ENCODE data around the gene E2F2. TPM values are rescaled to one million over a fixed set of nuclear protein-coding genes. Genes with fewer than 3 reads are reported as not detected.

E2F2 gene
- total RNA-seq, 5 donors from 2014 or later (not counting 1 experiment from before 2014, with no cell fraction given) = 1.7 to 3.1 (median 2.5) TPM

DNA sequence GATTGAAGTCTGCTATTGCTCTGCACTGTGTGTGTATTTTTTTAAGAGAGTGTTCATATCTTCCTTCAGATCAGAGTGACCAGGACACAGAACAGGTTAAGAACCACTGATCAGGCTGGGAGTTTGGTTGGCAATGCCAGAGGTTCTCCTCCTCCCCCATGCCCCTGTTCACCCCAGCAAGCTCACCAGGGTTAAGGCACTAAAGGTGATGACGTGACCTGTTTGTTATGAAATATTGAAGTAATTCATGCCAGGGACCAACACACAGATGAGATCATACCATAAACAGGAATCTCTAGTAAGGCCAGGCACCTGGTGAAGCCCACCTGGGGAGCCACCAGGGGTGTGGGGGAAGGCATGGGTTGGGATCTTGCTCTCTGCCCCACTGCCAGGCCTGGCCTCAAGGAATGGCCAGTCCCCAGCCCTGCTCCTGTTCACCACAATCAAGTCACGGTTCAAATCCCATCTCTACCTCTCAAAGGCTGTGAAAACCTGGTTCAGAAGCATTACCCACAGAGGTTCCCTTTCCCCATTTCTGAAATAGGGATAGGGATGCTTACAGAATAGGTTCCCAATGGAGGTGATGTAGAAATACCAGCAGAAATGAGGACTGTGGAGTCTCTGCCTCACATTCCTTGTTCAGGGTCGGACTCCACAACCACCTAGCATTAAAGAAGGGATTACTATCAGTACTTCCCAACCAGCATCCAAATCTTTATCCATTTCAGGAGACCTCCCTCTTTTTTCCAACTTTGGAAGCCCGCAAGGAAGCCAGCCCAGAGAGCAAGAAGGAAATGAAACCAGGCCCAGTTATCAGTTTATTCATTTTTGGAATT is 25.8 kb upstream of the E2F2 start:
- WGBS (ENCODE audit: insufficient coverage) = no CpG with 5 or more reads among the region's 4 CpGs
- H3K9me3 Mint-ChIP-seq = no peaks in the 10 kb centered on the region
- ChIA-PET CTCF (interaction anchor here (0.6 to 3.5 kb wide), 3 partner anchors 11 to 80 kb away, joined by 3 to 31 read pairs (median 7); no protein-coding TSS in a partner anchor), POLR2A (interaction anchor here in 1 of 2 donors (0.6 to 1.6 kb wide), 2 partner anchors 8 to 64 kb away, joined by 3 read pairs; no protein-coding TSS in a partner anchor)
- H3K4me3 Mint-ChIP-seq = peak overlapping the region; percentile 85 to 96 (median 95)
- H3K27me3 Mint-ChIP-seq = no peaks in the 10 kb centered on the region
- peaks cover 65 to 70% (median 67%) of the 10 kb centered on the region in 3 donors for H3K4me1 Mint-ChIP-seq
- H3K36me3 Mint-ChIP-seq = peaks cover 8% of the 10 kb centered on the region
- Histone ChIP-seq H3K4me3 (ENCODE audit: control insufficient read depth in 1 of 2, extremely low read depth in 1 of 2, low read length in 1 of 2) (peak overlapping the region; percentile 79 to 100), H3K4me1 (ENCODE audit: control insufficient read depth in 1 of 2, extremely low read depth in 1 of 2, insufficient read depth in 2 of 2, low read length in 2 of 2) (peaks cover 43 to 68% of the 10 kb centered on the region in 2 experiments), H3K36me3 (ENCODE audit: control insufficient read depth in 2 of 2, extremely low read depth in 1 of 2, insufficient read depth in 1 of 2, low read length in 1 of 2) (no peaks in the 10 kb centered on the region), H3K27ac (ENCODE audit: low read length) (peak overlapping the region; percentile 64), H3K27me3 (replicated peaks in 1 of 2; ENCODE audit: control insufficient read depth in 2 of 2, extremely low read depth in 1 of 2, insufficient read depth in 2 of 2, low read length in 1 of 2) (peaks cover 0 to 8% of the 10 kb centered on the region in 2 experiments), H3K9me3 (no peaks in the 10 kb centered on the region)
- peak in 7 of 35 experiments; percentile 17 to 44 (median 30) for DNase-seq
- no peak for ATAC-seq (replicated peaks in 1 of 4)
- H3K27ac Mint-ChIP-seq = peak overlapping the region; percentile 87 to 89

DNA sequence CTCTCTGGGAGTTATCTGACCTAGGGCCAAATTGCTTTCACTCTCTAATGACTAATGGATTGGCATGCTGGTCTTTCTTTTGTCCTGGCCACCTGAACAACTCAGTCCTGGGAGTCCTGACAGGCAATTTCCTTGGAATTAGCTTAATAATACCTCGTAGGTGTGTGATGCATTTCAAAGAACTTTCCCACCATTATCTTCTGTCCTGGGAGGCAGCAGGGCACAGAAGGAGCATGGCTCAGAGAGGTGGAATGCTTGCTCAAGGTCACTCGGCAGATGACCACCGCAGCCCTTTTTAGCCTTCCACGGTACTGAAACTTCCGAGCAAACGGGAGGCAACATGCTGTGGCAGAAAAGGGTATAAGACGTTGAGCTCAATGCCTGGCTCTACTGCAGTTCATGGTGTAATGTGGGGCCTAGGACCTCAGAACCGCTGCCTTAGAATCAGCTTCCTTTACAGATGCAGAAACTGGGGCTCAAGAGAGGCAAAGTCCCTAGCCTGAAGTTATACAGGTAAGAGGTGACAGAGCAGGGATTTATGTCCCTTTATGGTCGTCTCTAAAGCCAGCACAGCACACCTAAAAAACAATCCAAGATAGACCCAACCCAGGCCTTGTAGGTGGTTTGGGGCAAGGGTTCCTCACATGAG is 25.1 kb upstream of the E2F2 start:
- Histone ChIP-seq H3K27me3 (replicated peaks in 1 of 2; ENCODE audit: control insufficient read depth in 2 of 2, extremely low read depth in 1 of 2, insufficient read depth in 2 of 2, low read length in 1 of 2) (peaks cover 0 to 8% of the 10 kb centered on the region in 2 experiments), H3K4me1 (ENCODE audit: control insufficient read depth in 1 of 2, extremely low read depth in 1 of 2, insufficient read depth in 2 of 2, low read length in 2 of 2) (peaks cover 45 to 68% of the 10 kb centered on the region in 2 experiments), H3K27ac (ENCODE audit: low read length) (peak overlapping the region; percentile 46), H3K9me3 (no peaks in the 10 kb centered on the region), H3K36me3 (ENCODE audit: control insufficient read depth in 2 of 2, extremely low read depth in 1 of 2, insufficient read depth in 1 of 2, low read length in 1 of 2) (no peaks in the 10 kb centered on the region), H3K4me3 (ENCODE audit: control insufficient read depth in 1 of 2, extremely low read depth in 1 of 2, low read length in 1 of 2) (peak overlapping the region; percentile 47 to 49)
- peaks cover 8% of the 10 kb centered on the region for H3K36me3 Mint-ChIP-seq
- CTCF ChIA-PET = interaction anchor here (0.6 to 3.5 kb wide), 8 partner anchors 11 to 81 kb away, joined by 3 to 31 read pairs (median 7); partner anchors contain the start of gene ASAP3 (in 1 of the 2)
- peak overlapping the region; percentile 85 to 96 (median 95) for H3K4me3 Mint-ChIP-seq
- POLR2A ChIA-PET = interaction anchor here in 1 of 2 donors (0.6 to 1.6 kb wide), 4 partner anchors 8 to 65 kb away, joined by 3 to 6 read pairs (median 3); no protein-coding TSS in a partner anchor
- H3K27me3 Mint-ChIP-seq = no peaks in the 10 kb centered on the region
- 75% methylated on average over 7 of the region's 9 CpGs for WGBS (ENCODE audit: insufficient coverage)
- H3K4me1 Mint-ChIP-seq = peaks cover 60 to 65% (median 63%) of the 10 kb centered on the region in 3 donors
- H3K9me3 Mint-ChIP-seq = no peaks in the 10 kb centered on the region
- ATAC-seq (replicated peaks in 1 of 4) = no peak
- peak in 4 of 35 experiments; percentile 7 to 41 (median 25) for DNase-seq
- H3K27ac Mint-ChIP-seq = peak overlapping the region; percentile 87 to 89

DNA sequence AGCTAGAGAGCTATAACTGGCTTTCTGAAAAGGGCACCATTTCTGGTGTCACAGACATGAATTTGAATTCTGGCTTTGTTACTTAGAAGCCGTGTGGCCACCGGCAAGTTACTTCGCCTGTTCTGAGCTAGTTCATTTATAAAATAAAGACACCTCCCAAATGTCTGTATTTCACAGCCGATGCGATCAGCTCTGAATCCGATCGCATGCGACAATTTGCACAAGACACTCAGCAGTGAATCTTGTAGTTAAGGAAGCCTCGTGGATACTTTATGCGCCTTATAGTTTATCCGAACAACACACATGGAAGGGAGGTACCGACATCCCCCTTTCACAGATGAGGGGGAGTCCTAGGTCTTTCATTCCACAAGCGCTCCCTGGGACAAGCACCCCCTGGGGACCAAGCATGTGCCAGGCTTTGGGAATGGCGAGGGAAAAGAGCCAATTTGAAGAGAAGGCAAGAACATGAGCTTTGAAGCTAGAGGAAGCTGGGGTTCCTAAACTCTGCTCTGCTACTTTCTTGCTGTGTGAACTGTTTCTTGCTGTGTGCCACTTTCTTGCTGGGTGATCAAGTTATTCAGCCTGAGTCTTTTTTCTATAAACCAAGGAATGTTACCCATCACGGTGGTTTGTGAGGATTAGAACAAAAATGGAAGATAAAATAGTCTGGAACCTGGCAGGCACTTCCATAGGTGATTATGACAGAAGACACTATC is 24.4 kb upstream of the E2F2 start:
- no peak for DNase-seq
- peak overlapping the region; percentile 47 to 77 for H3K4me3 ChIP-seq (ENCODE audit: control insufficient read depth in 1 of 2, extremely low read depth in 1 of 2, low read length in 1 of 2)
- peaks cover 56 to 63% (median 62%) of the 10 kb centered on the region in 3 donors for H3K4me1 Mint-ChIP-seq
- peaks cover 49 to 67% of the 10 kb centered on the region in 2 experiments for H3K4me1 ChIP-seq (ENCODE audit: control insufficient read depth in 1 of 2, extremely low read depth in 1 of 2, insufficient read depth in 2 of 2, low read length in 2 of 2)
- ATAC-seq (replicated peaks in 1 of 4) = peak in 2 of 4 experiments; percentile 4
- H3K9me3 ChIP-seq = no peaks in the 10 kb centered on the region
- peaks cover 0 to 8% of the 10 kb centered on the region in 2 experiments for H3K27me3 ChIP-seq (replicated peaks in 1 of 2; ENCODE audit: control insufficient read depth in 2 of 2, extremely low read depth in 1 of 2, insufficient read depth in 2 of 2, low read length in 1 of 2)
- H3K9me3 Mint-ChIP-seq = no peaks in the 10 kb centered on the region
- ChIA-PET POLR2A (interaction anchor here in 1 of 2 donors (0.6 to 1.6 kb wide), 3 partner anchors 9 to 46 kb away, joined by 3 to 6 read pairs (median 3); no protein-coding TSS in a partner anchor), CTCF (interaction anchor here (0.6 to 3.5 kb wide), 17 partner anchors 9 to 437 kb away, joined by 3 to 31 read pairs (median 6); partner anchors contain the start of genes ASAP3 (in 1 of the 2) and E2F2 (in 1 of the 2))
- H3K36me3 Mint-ChIP-seq = peaks cover 8% of the 10 kb centered on the region
- H3K27ac ChIP-seq (ENCODE audit: low read length) = peak overlapping the region; percentile 59
- H3K36me3 ChIP-seq (ENCODE audit: control insufficient read depth in 2 of 2, extremely low read depth in 1 of 2, insufficient read depth in 1 of 2, low read length in 1 of 2) = no peaks in the 10 kb centered on the region
- peak overlapping the region; percentile 85 to 96 (median 95) for H3K4me3 Mint-ChIP-seq
- 44% methylated on average over 2 of the region's 15 CpGs for WGBS (ENCODE audit: insufficient coverage)
- peak overlapping the region; percentile 87 to 89 for H3K27ac Mint-ChIP-seq
- no peaks in the 10 kb centered on the region for H3K27me3 Mint-ChIP-seq

DNA sequence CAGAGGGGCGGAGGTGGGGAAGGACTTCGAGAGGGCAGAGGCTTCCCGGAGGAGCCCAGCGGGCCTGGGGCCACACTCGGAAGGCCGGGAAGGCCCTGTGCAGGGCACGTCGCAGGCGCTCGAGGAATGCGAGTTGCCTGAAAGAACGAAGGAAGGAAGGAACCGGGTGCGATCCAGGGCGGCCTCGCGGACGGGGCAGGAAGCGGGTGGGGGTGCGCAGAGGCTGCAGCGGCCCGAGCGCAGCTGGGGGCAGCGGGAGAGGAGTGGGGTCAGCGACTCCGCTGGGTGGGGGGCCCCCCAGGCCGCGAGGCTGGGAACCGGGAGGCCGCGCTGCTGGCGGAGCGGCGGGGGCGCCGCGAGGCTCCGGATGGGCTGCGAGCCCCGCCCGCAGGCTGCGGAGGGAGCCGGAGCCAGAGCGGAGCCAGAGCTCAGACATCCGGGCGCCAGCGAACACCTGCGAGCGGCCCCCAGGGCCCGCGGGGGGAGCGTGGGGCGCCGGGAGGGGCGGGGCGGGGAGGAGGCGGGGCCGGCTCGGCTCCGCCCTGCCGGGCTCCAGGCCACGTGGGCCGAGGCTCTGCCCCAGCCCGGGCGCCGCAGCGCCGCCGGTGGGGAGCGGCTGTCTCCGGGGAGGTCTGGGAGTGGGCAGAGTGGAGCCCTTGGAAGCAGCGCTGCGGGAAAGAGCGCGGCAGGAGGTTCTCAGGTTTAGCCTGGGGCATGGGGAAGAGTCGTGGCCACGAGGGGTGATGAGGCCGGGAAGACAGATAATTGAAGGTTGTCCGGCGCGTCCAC is 23.6 kb upstream of the E2F2 start:
- H3K27ac ChIP-seq (ENCODE audit: low read length) = peak overlapping the region; percentile 82
- Mint-ChIP-seq H3K4me1 (peaks cover 49 to 57% (median 54%) of the 10 kb centered on the region in 3 donors), H3K9me3 (no peaks in the 10 kb centered on the region), H3K4me3 (peak overlapping the region; percentile 85 to 96 (median 95)), H3K36me3 (peaks cover 8% of the 10 kb centered on the region), H3K27ac (peak overlapping the region; percentile 94 to 96), H3K27me3 (no peaks in the 10 kb centered on the region)
- H3K4me1 ChIP-seq (ENCODE audit: control insufficient read depth in 1 of 2, extremely low read depth in 1 of 2, insufficient read depth in 2 of 2, low read length in 2 of 2) = peaks cover 47 to 60% of the 10 kb centered on the region in 2 experiments
- ATAC-seq (replicated peaks in 1 of 4) (peak; percentile 74 to 83 (median 76)), DNase-seq (peak; percentile 71 to 93 (median 83))
- H3K4me3 ChIP-seq (ENCODE audit: control insufficient read depth in 1 of 2, extremely low read depth in 1 of 2, low read length in 1 of 2) = peak overlapping the region; percentile 58 to 77
- ChIA-PET POLR2A (interaction anchor here (0.6 to 0.7 kb wide), 5 partner anchors 22 to 137 kb away, joined by 4 to 9 read pairs (median 5); no protein-coding TSS in a partner anchor), CTCF (interaction anchor here (0.5 to 3.5 kb wide), 25 partner anchors 8 to 981 kb away, joined by 3 to 31 read pairs (median 4); partner anchors contain the start of genes ASAP3 (in 1 of the 2) and E2F2 (in 1 of the 2))
- H3K36me3 ChIP-seq (ENCODE audit: control insufficient read depth in 2 of 2, extremely low read depth in 1 of 2, insufficient read depth in 1 of 2, low read length in 1 of 2) = no peaks in the 10 kb centered on the region
- under 1% methylated on average over 67 of the region's 81 CpGs for WGBS (ENCODE audit: insufficient coverage)
- H3K27me3 ChIP-seq (replicated peaks in 1 of 2; ENCODE audit: control insufficient read depth in 2 of 2, extremely low read depth in 1 of 2, insufficient read depth in 2 of 2, low read length in 1 of 2) = peaks cover 0 to 8% of the 10 kb centered on the region in 2 experiments
- H3K9me3 ChIP-seq = no peaks in the 10 kb centered on the region

DNA sequence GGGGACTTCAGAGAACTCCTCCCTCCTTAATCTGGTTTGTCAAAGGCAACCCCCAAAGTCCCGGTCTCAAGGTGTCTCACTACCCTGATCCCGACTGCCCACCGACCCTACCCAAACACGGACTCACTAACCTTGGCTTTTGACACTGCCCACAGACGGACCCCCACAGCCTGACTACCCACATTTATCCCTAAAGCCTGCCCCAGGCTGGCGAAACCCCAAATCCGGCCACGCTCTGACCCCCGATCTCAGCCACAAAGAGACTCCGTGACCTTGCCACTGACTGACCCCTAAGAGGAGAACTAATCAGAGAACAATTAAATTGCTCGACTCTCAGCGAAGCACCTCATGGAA is 23.1 kb upstream of the E2F2 start:
- ChIA-PET POLR2A (interaction anchor here (0.6 to 0.7 kb wide), 5 partner anchors 22 to 137 kb away, joined by 4 to 9 read pairs (median 5); no protein-coding TSS in a partner anchor), CTCF (interaction anchor here (0.6 to 3.5 kb wide), 18 partner anchors 10 to 407 kb away, joined by 3 to 31 read pairs (median 6); partner anchors contain the start of gene E2F2 (in 1 of the 2))
- Histone ChIP-seq H3K9me3 (no peaks in the 10 kb centered on the region), H3K4me1 (ENCODE audit: control insufficient read depth in 1 of 2, extremely low read depth in 1 of 2, insufficient read depth in 2 of 2, low read length in 2 of 2) (peaks cover 47 to 56% of the 10 kb centered on the region in 2 experiments), H3K27ac (ENCODE audit: low read length) (peak overlapping the region; percentile 82), H3K4me3 (ENCODE audit: control insufficient read depth in 1 of 2, extremely low read depth in 1 of 2, low read length in 1 of 2) (peak overlapping the region; percentile 58 to 71), H3K27me3 (replicated peaks in 1 of 2; ENCODE audit: control insufficient read depth in 2 of 2, extremely low read depth in 1 of 2, insufficient read depth in 2 of 2, low read length in 1 of 2) (peaks cover 0 to 8% of the 10 kb centered on the region in 2 experiments), H3K36me3 (ENCODE audit: control insufficient read depth in 2 of 2, extremely low read depth in 1 of 2, insufficient read depth in 1 of 2, low read length in 1 of 2) (no peaks in the 10 kb centered on the region)
- no peaks in the 10 kb centered on the region for H3K27me3 Mint-ChIP-seq
- DNase-seq (no peak), ATAC-seq (replicated peaks in 1 of 4) (no peak)
- H3K4me1 Mint-ChIP-seq = peaks cover 45 to 53% (median 51%) of the 10 kb centered on the region in 3 donors
- peak overlapping the region; percentile 82 to 95 (median 82) for H3K4me3 Mint-ChIP-seq
- WGBS (ENCODE audit: insufficient coverage) = 28% methylated on average over 7 of the region's 12 CpGs
- peaks cover 8% of the 10 kb centered on the region for H3K36me3 Mint-ChIP-seq
- H3K27ac Mint-ChIP-seq = peak overlapping the region; percentile 94 to 96
- H3K9me3 Mint-ChIP-seq = no peaks in the 10 kb centered on the region

All from T-cell (primary cell).